Esophagus (tissue), 2 donors: ENCODE data around the gene BCL11A. TPM values are rescaled to one million over a fixed set of nuclear protein-coding genes. Genes with fewer than 3 reads are reported as not detected.
A peak's percentile ranks its signal among the peaks of the same experiment; 100 is the strongest.

ENCODE experiments used
- H3K27ac ChIP-seq, 2 donors: one replicate each; pipeline ENCODE4 v1.5.1; 2013; ENCODE audit warnings: low read depth in 2 of 2, mild to moderate bottlenecking in 2 of 2, inconsistent platforms in 1 of 2, low read length in 1 of 2, moderate library complexity in 1 of 2
- H3K27me3 ChIP-seq, 2 donors: one replicate each; pipeline ENCODE4 v1.6.1; 2013; ENCODE audit warnings: low read length in 2 of 2, control low read depth in 1 of 2, mild to moderate bottlenecking in 1 of 2; ENCODE audit not compliant: insufficient read depth in 2 of 2, control insufficient read depth in 1 of 2
- H3K36me3 ChIP-seq, 2 donors: one replicate each; pipeline ENCODE4 v1.6.1; 2013; ENCODE audit warnings: low read length in 1 of 2; ENCODE audit not compliant: control insufficient read depth in 2 of 2, insufficient read depth in 2 of 2
- H3K4me1 ChIP-seq, 2 donors: one replicate each; pipeline ENCODE4 v1.6.1; 2013; ENCODE audit warnings: low read length in 1 of 2; ENCODE audit not compliant: control insufficient read depth in 2 of 2, insufficient read depth in 2 of 2
- H3K4me3 ChIP-seq, 2 donors: one replicate each; pipeline ENCODE4 v1.5.1; 2013; ENCODE audit warnings: low read length in 2 of 2, mild to moderate bottlenecking in 2 of 2, low read depth in 1 of 2, moderate library complexity in 1 of 2
- H3K9me3 ChIP-seq, 2 donors: one replicate each; pipeline ENCODE4 v1.6.1; 2013; ENCODE audit warnings: mild to moderate bottlenecking in 2 of 2, low read depth in 1 of 2, low read length in 1 of 2, moderate library complexity in 1 of 2; ENCODE audit not compliant: control insufficient read depth in 2 of 2, insufficient read depth in 1 of 2
- WGBS, 2 donors: extraction: QIAGEN DNeasy Blood & Tissue Kit; methylation state at CpG; one replicate each; pipeline ENCODE4 v1.1.7; 2013; 5-methylcytosine and 5-hydroxymethylcytosine counted together
- polyA plus RNA-seq, 2 donors: library from polyadenylated mRNA; stranded (reverse); fragments of 200-250 nt; gene quantifications; one replicate each; pipeline ENCODE4 v1.2.3, GENCODE V29; 2013
- donor health status: healthy with polysubstance abuse.
- donor health status: Bipolar disorder and iron deficiency.

The BCL11A gene
- polyA plus RNA-seq, 2 donors: 8.6 to 25.5 TPM

GRCh38 chr2:60469536-60470317 lies 83.7 kb downstream of the BCL11A start:
- WGBS, 2 donors: 84 to 86% methylated on average over 6 of the region's 6 CpGs
- H3K4me3 ChIP-seq: no peak overlapping the region
- H3K9me3 ChIP-seq: no peaks in the 10 kb centered on the region
- H3K36me3 ChIP-seq: peaks cover 0 to 2% of the 10 kb centered on the region in 2 donors
- H3K27me3 ChIP-seq: no peaks in the 10 kb centered on the region
- H3K27ac ChIP-seq: no peak overlapping the region
- H3K4me1 ChIP-seq: peaks cover 0 to 8% of the 10 kb centered on the region in 2 donors

GRCh38 chr2:60468382-60469085 lies 84.9 kb downstream of the BCL11A start:
- Histone ChIP-seq H3K27ac (no peak overlapping the region), H3K27me3 (no peaks in the 10 kb centered on the region), H3K36me3 (peaks cover 0 to 2% of the 10 kb centered on the region in 2 donors), H3K4me3 (no peak overlapping the region), H3K4me1 (peaks cover 0 to 8% of the 10 kb centered on the region in 2 donors), H3K9me3 (no peaks in the 10 kb centered on the region)
- 70 to 76% methylated on average over 7 of the region's 7 CpGs for WGBS, 2 donors

GRCh38 chr2:60466161-60466702 lies 87.2 kb downstream of the BCL11A start:
- Histone ChIP-seq H3K27me3 (no peaks in the 10 kb centered on the region), H3K4me1 (peaks cover 0 to 5% of the 10 kb centered on the region in 2 donors), H3K36me3 (peaks cover 0 to 8% of the 10 kb centered on the region in 2 donors), H3K27ac (peak overlapping the region; percentile 80 to 91), H3K4me3 (no peak overlapping the region), H3K9me3 (peaks cover 0 to 3% of the 10 kb centered on the region in 2 donors)
- 50 to 53% methylated on average over 3 of the region's 3 CpGs for WGBS, 2 donors

- Histone ChIP-seq H3K9me3 (peaks cover 0 to 7% of the 10 kb centered on the region in 2 donors), H3K27ac (peak overlapping the region; percentile 80 to 91), H3K4me3 (no peak overlapping the region), H3K4me1 (peaks cover 0 to 5% of the 10 kb centered on the region in 2 donors), H3K27me3 (no peaks in the 10 kb centered on the region), H3K36me3 (peaks cover 0 to 12% of the 10 kb centered on the region in 2 donors)
- 47 to 56% methylated on average over 4 of the region's 4 CpGs for WGBS, 2 donors
These were observed 87.7 kb downstream of the BCL11A start for GRCh38 chr2:60465736-60466135.

- no peaks in the 10 kb centered on the region for H3K27me3 ChIP-seq
- H3K36me3 ChIP-seq: peaks cover 0 to 17% of the 10 kb centered on the region in 2 donors
- H3K9me3 ChIP-seq: peaks cover 0 to 7% of the 10 kb centered on the region in 2 donors
- H3K4me3 ChIP-seq: no peak overlapping the region
- WGBS, 2 donors: 48 to 58% methylated on average over 6 of the region's 6 CpGs
- no peak overlapping the region for H3K27ac ChIP-seq
- peaks cover 0 to 5% of the 10 kb centered on the region in 2 donors for H3K4me1 ChIP-seq
These were observed 90.2 kb downstream of the BCL11A start for GRCh38 chr2:60463249-60463648.

GRCh38 chr2:60461421-60462108 lies 91.9 kb downstream of the BCL11A start:
- H3K4me1 ChIP-seq: peaks cover 0 to 5% of the 10 kb centered on the region in 2 donors
- H3K27ac ChIP-seq: no peak overlapping the region

GRCh38 chr2:60460577-60461420 lies 92.7 kb downstream of the BCL11A start:
- Histone ChIP-seq H3K4me1 (peaks cover 0 to under 1% of the 10 kb centered on the region in 2 donors), H3K27ac (no peak overlapping the region), H3K36me3 (peaks cover 0 to 17% of the 10 kb centered on the region in 2 donors), H3K27me3 (no peaks in the 10 kb centered on the region), H3K9me3 (peaks cover 0 to 7% of the 10 kb centered on the region in 2 donors), H3K4me3 (no peak overlapping the region)
- WGBS, 2 donors: 97% methylated on average over 73 to 76 of the region's 76 CpGs

More at GRCh38 chr2:60461421-60462108, 91.9 kb downstream of the BCL11A start:
- WGBS, 2 donors: 96 to 97% methylated on average over 47 of the region's 47 CpGs
- Histone ChIP-seq H3K27me3 (no peaks in the 10 kb centered on the region), H3K9me3 (peaks cover 0 to 7% of the 10 kb centered on the region in 2 donors), H3K36me3 (peaks cover 0 to 17% of the 10 kb centered on the region in 2 donors), H3K4me3 (no peak overlapping the region)

- peaks cover 0 to 7% of the 10 kb centered on the region in 2 donors for H3K9me3 ChIP-seq
- H3K4me3 ChIP-seq: no peak overlapping the region
- H3K36me3 ChIP-seq: peaks cover 0 to 17% of the 10 kb centered on the region in 2 donors
- no peak overlapping the region for H3K27ac ChIP-seq
- H3K4me1 ChIP-seq: no peaks in the 10 kb centered on the region
- WGBS, 2 donors: 62 to 67% methylated on average over 5 of the region's 5 CpGs
- no peaks in the 10 kb centered on the region for H3K27me3 ChIP-seq
These were observed 93.6 kb downstream of the BCL11A start for GRCh38 chr2:60459851-60460250.
